GM23338 (cell line): ENCODE measurements around the gene CLDN19. TPM values are rescaled to one million over a fixed set of nuclear protein-coding genes. Genes with fewer than 3 reads are reported as not detected.
A peak's percentile ranks its signal among the peaks of the same experiment; 100 is the strongest.

ENCODE experiments used
- ATAC-seq: fragments of 200-7000 bp; cut with Tn5 transposase; 3 replicates; pipeline ENCODE4 v1.9.1; 2020
- DNase-seq: peaks from one replicate; pipeline ENCODE4 v3.0.0-alpha.2; 2015; ENCODE audit warnings: low spot score
- H2AFZ ChIP-seq: fragments of 200-600 bp; sonication (generic); 2 replicates; pipeline ENCODE4 v1.8.0; 2016; ENCODE audit warnings: antibody characterized with exemption, mild to moderate bottlenecking, moderate library complexity
- H3F3A ChIP-seq: fragments of 200-600 bp; sonication (generic); replicated peaks from 2 replicates; pipeline ENCODE4 v1.8.0; 2017; ENCODE audit warnings: antibody characterized with exemption, mixed run types, low read depth
- H3K27ac ChIP-seq: fragments of 200-600 bp; sonication (generic); 2 replicates; pipeline ENCODE4 v1.6.1; 2016; ENCODE audit warnings: low read depth
- H3K27me3 ChIP-seq: fragments of 200-600 bp; sonication (generic); 2 replicates; pipeline ENCODE4 v1.8.0; 2016; ENCODE audit warnings: mild to moderate bottlenecking, mixed run types, moderate library complexity; ENCODE audit not compliant: insufficient read depth
- H3K36me3 ChIP-seq: fragments of 200-600 bp; sonication (generic); 2 replicates; pipeline ENCODE4 v1.8.0; 2016; ENCODE audit warnings: mild to moderate bottlenecking; ENCODE audit not compliant: insufficient read depth
- H3K4me1 ChIP-seq: fragments of 200-600 bp; sonication (generic); 2 replicates; pipeline ENCODE4 v1.8.0; 2016; ENCODE audit warnings: mild to moderate bottlenecking, moderate library complexity; ENCODE audit not compliant: insufficient read depth
- H3K4me2 ChIP-seq: fragments of 200-600 bp; sonication (generic); 2 replicates; pipeline ENCODE4 v1.7.1; 2017; ENCODE audit warnings: mixed run types
- H3K4me3 ChIP-seq: fragments of 200-600 bp; sonication (generic); 2 replicates; pipeline ENCODE4 v1.6.1; 2016; ENCODE audit warnings: mixed run types
- H3K79me2 ChIP-seq: fragments of 200-600 bp; sonication (generic); replicated peaks from 2 replicates; pipeline ENCODE4 v1.8.0; 2017; ENCODE audit warnings: mild to moderate bottlenecking; ENCODE audit not compliant: insufficient read depth
- H3K9me2 ChIP-seq: fragments of 200-600 bp; sonication (generic); 2 replicates; pipeline ENCODE4 v1.8.0; 2017; ENCODE audit not compliant: insufficient read depth
- H4K20me1 ChIP-seq: fragments of 200-600 bp; sonication (generic); replicated peaks from 2 replicates; pipeline ENCODE4 v1.8.0; 2017; ENCODE audit warnings: mild to moderate bottlenecking; ENCODE audit not compliant: insufficient read depth
- H3K27ac Mint-ChIP-seq: 2 replicates; pipeline ENCODE4 v1.8.0; 2020; ENCODE audit warnings: inconsistent platforms, mild to moderate bottlenecking, moderate library complexity, mixed read lengths
- H3K27me3 Mint-ChIP-seq: 3 replicates; pipeline ENCODE4 v1.8.0; 2022; ENCODE audit warnings: low read depth, mild to moderate bottlenecking, moderate library complexity, mixed read lengths, inconsistent platforms; ENCODE audit not compliant: insufficient read depth, poor library complexity
- H3K36me3 Mint-ChIP-seq: 3 replicates; pipeline ENCODE4 v1.8.0; 2021; ENCODE audit warnings: low read depth, mild to moderate bottlenecking, inconsistent platforms, moderate library complexity, mixed read lengths
- H3K4me1 Mint-ChIP-seq: 3 replicates; pipeline ENCODE4 v1.8.0; 2020; ENCODE audit warnings: mild to moderate bottlenecking, inconsistent platforms, mixed read lengths
- H3K4me3 Mint-ChIP-seq: 3 replicates; pipeline ENCODE4 v1.8.0; 2021; ENCODE audit warnings: moderate library complexity, mild to moderate bottlenecking, inconsistent platforms, mixed read lengths
- H3K9me3 Mint-ChIP-seq: 3 replicates; pipeline ENCODE4 v1.8.0; 2020; ENCODE audit warnings: moderate library complexity, mild to moderate bottlenecking, inconsistent platforms, mixed read lengths
- CREB1 ChIP-seq: fragments of 250-450 bp; sonication (Bioruptor Pico); IDR thresholded peaks from 2 replicates; pipeline ENCODE4 v1.5.0; 2020; ENCODE audit warnings: low read depth, mild to moderate bottlenecking, moderate library complexity
- EZH2 ChIP-seq: fragments of 200-600 bp; sonication (generic); IDR thresholded peaks from one replicate; pipeline ENCODE4 v1.8.0; 2017; ENCODE audit warnings: antibody characterized with exemption, mild to moderate bottlenecking, low read depth; ENCODE audit not compliant: unreplicated experiment
- EZH2phosphoT487 ChIP-seq: fragments of 200-600 bp; sonication (generic); IDR thresholded peaks from one replicate; pipeline ENCODE4 v1.8.1; 2018; ENCODE audit warnings: antibody characterized with exemption; ENCODE audit not compliant: unreplicated experiment
- JUNB ChIP-seq: IDR thresholded peaks from one replicate; pipeline ENCODE4 v1.6.1; 2016; ENCODE audit warnings: antibody characterized with exemption; ENCODE audit not compliant: unreplicated experiment
- NANOG ChIP-seq: IDR thresholded peaks from 2 replicates; pipeline ENCODE4 v1.6.1; 2016; ENCODE audit warnings: antibody characterized with exemption, borderline replicate concordance
- POLR2AphosphoS5 ChIP-seq: IDR thresholded peaks from 2 replicates; pipeline ENCODE4 v1.6.1; 2016; ENCODE audit warnings: antibody characterized with exemption, low read depth
- STAT1 ChIP-seq: IDR thresholded peaks from one replicate; pipeline ENCODE4 v1.6.1; 2016; ENCODE audit warnings: antibody characterized with exemption; ENCODE audit not compliant: unreplicated experiment
- ZNF114 ChIP-seq: fragments of 250-450 bp; sonication (Bioruptor Pico); IDR thresholded peaks from 2 replicates; pipeline ENCODE4 v1.5.0; 2020; ENCODE audit warnings: mild to moderate bottlenecking, moderate library complexity
- ZNF331 ChIP-seq: fragments of 250-450 bp; sonication (Bioruptor Pico); IDR thresholded peaks from 2 replicates; pipeline ENCODE4 v1.5.0; 2020; ENCODE audit warnings: low read depth, mild to moderate bottlenecking, moderate library complexity
- polyA plus RNA-seq: library from polyadenylated mRNA; unstranded; fragments of >200 nt; fragmentation: Nextera tagmentation; extraction: Ambion mirVana; gene quantifications from 2 replicates; pipeline ENCODE4 v1.2.1, GENCODE V29; 2016
- total RNA-seq: library from RNA; depleted of rRNA; stranded (reverse); fragments of >200 nt; shearing (Covaris generic); gene quantifications from 2 replicates; pipeline ENCODE4 v1.2.3, GENCODE V29; 2014
- TF ChIP-seq, protein P1 (sequence below): IDR thresholded peaks from one replicate; pipeline ENCODE4 v1.6.1; 2018; ENCODE audit warnings: antibody characterized with exemption; ENCODE audit not compliant: unreplicated experiment
- TF ChIP-seq, protein P2 (sequence below): IDR thresholded peaks from 2 replicates; pipeline ENCODE4 v1.6.1; 2016; ENCODE audit warnings: antibody characterized with exemption
- TF ChIP-seq, protein P3 (sequence below), 2 experiments: fragments of 200-600 bp in 1 of 2; sonication (generic) in 1 of 2; conservative IDR thresholded peaks; 2 replicates each; pipeline versions ENCODE4 v1.5.1 to v1.6.1; 2016 to 2017; ENCODE audit warnings: antibody characterized with exemption in 2 of 2, low read depth in 2 of 2, mild to moderate bottlenecking in 2 of 2, moderate library complexity in 1 of 2
- TF ChIP-seq, protein P4 (sequence below): fragments of 250-450 bp; sonication (Bioruptor Pico); IDR thresholded peaks from 2 replicates; pipeline ENCODE4 v1.5.0; 2020; ENCODE audit warnings: mild to moderate bottlenecking, moderate library complexity

Gene CLDN19
- total and polyA plus RNA-seq, 2 experiments from 2014 or later: 2.6 to 12.8 TPM

DNA sequence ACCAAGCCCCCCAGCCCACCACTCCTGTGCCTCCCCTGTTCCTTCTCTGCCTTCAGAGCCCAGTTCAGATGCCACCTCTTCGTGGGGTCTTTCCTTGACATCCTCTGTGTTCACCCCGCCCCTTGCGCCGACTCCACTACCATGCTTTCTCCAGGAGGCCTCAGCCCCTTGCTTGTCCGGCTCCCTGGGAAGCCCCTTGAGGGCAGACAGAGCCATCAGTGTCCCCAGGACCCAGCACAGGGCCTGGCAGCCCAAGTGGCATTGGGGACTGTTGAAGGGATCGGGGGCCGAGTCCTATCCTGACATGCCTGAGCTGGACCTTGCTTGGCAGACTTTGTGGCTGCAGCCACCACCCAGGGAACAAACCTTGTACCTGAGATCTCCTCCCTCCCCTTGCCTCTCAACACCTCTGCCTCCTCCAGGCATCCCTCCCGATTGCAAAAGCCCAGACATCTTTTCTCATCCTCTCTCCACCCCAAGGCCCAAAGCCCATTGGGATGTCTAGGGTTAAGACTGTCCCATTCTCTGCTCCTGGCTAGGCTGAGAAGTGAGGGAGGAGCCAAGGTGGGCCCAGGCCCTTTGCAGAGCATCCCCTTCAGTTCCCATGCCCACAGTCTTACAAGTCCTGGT, 3.4 kb downstream of the CLDN19 start:
- H3K27ac Mint-ChIP-seq: peak overlapping the region; percentile 30
- no peaks in the 10 kb centered on the region for H4K20me1 ChIP-seq
- peaks cover 7% of the 10 kb centered on the region for H3K27me3 Mint-ChIP-seq
- H2AFZ ChIP-seq: no peak overlapping the region
- DNase-seq (no peak), ATAC-seq (no peak)
- no peaks in the 10 kb centered on the region for H3K9me3 Mint-ChIP-seq
- no peak overlapping the region for H3K27ac ChIP-seq
- H3K9me2 ChIP-seq: no peaks in the 10 kb centered on the region
- H3K36me3 ChIP-seq: no peaks in the 10 kb centered on the region
- H3K36me3 Mint-ChIP-seq: peaks cover 2% of the 10 kb centered on the region; the same call in 1 of the 3 replicates
- no peak overlapping the region for H3K4me3 ChIP-seq
- H3K4me1 Mint-ChIP-seq: peaks cover 29% of the 10 kb centered on the region
- H3K4me1 ChIP-seq: peaks cover 16% of the 10 kb centered on the region
- no peak overlapping the region for H3K4me3 Mint-ChIP-seq
- no peak for TF ChIP-seq JUNB
- TF ChIP-seq NANOG: no peak
- no peak for TF ChIP-seq STAT1
- TF ChIP-seq ZNF331 (CRISPR knock-in tag): no peak
- no peak for TF ChIP-seq EZH2phosphoT487
- TF ChIP-seq CREB1 (CRISPR knock-in tag): no peak
- TF ChIP-seq, protein P1, sequence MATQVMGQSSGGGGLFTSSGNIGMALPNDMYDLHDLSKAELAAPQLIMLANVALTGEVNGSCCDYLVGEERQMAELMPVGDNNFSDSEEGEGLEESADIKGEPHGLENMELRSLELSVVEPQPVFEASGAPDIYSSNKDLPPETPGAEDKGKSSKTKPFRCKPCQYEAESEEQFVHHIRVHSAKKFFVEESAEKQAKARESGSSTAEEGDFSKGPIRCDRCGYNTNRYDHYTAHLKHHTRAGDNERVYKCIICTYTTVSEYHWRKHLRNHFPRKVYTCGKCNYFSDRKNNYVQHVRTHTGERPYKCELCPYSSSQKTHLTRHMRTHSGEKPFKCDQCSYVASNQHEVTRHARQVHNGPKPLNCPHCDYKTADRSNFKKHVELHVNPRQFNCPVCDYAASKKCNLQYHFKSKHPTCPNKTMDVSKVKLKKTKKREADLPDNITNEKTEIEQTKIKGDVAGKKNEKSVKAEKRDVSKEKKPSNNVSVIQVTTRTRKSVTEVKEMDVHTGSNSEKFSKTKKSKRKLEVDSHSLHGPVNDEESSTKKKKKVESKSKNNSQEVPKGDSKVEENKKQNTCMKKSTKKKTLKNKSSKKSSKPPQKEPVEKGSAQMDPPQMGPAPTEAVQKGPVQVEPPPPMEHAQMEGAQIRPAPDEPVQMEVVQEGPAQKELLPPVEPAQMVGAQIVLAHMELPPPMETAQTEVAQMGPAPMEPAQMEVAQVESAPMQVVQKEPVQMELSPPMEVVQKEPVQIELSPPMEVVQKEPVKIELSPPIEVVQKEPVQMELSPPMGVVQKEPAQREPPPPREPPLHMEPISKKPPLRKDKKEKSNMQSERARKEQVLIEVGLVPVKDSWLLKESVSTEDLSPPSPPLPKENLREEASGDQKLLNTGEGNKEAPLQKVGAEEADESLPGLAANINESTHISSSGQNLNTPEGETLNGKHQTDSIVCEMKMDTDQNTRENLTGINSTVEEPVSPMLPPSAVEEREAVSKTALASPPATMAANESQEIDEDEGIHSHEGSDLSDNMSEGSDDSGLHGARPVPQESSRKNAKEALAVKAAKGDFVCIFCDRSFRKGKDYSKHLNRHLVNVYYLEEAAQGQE: no peak
- no peak for TF ChIP-seq POLR2AphosphoS5
- TF ChIP-seq, protein P2, sequence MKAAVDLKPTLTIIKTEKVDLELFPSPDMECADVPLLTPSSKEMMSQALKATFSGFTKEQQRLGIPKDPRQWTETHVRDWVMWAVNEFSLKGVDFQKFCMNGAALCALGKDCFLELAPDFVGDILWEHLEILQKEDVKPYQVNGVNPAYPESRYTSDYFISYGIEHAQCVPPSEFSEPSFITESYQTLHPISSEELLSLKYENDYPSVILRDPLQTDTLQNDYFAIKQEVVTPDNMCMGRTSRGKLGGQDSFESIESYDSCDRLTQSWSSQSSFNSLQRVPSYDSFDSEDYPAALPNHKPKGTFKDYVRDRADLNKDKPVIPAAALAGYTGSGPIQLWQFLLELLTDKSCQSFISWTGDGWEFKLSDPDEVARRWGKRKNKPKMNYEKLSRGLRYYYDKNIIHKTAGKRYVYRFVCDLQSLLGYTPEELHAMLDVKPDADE: no peak
- TF ChIP-seq, protein P3, sequence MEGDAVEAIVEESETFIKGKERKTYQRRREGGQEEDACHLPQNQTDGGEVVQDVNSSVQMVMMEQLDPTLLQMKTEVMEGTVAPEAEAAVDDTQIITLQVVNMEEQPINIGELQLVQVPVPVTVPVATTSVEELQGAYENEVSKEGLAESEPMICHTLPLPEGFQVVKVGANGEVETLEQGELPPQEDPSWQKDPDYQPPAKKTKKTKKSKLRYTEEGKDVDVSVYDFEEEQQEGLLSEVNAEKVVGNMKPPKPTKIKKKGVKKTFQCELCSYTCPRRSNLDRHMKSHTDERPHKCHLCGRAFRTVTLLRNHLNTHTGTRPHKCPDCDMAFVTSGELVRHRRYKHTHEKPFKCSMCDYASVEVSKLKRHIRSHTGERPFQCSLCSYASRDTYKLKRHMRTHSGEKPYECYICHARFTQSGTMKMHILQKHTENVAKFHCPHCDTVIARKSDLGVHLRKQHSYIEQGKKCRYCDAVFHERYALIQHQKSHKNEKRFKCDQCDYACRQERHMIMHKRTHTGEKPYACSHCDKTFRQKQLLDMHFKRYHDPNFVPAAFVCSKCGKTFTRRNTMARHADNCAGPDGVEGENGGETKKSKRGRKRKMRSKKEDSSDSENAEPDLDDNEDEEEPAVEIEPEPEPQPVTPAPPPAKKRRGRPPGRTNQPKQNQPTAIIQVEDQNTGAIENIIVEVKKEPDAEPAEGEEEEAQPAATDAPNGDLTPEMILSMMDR (conservative IDR thresholded peaks at IDR 0.05; ENCODE audit: low read depth in 2 of 2): no peak
- no peak for TF ChIP-seq EZH2
- no peak for TF ChIP-seq ZNF114 (CRISPR knock-in tag)
- TF ChIP-seq, protein P4, sequence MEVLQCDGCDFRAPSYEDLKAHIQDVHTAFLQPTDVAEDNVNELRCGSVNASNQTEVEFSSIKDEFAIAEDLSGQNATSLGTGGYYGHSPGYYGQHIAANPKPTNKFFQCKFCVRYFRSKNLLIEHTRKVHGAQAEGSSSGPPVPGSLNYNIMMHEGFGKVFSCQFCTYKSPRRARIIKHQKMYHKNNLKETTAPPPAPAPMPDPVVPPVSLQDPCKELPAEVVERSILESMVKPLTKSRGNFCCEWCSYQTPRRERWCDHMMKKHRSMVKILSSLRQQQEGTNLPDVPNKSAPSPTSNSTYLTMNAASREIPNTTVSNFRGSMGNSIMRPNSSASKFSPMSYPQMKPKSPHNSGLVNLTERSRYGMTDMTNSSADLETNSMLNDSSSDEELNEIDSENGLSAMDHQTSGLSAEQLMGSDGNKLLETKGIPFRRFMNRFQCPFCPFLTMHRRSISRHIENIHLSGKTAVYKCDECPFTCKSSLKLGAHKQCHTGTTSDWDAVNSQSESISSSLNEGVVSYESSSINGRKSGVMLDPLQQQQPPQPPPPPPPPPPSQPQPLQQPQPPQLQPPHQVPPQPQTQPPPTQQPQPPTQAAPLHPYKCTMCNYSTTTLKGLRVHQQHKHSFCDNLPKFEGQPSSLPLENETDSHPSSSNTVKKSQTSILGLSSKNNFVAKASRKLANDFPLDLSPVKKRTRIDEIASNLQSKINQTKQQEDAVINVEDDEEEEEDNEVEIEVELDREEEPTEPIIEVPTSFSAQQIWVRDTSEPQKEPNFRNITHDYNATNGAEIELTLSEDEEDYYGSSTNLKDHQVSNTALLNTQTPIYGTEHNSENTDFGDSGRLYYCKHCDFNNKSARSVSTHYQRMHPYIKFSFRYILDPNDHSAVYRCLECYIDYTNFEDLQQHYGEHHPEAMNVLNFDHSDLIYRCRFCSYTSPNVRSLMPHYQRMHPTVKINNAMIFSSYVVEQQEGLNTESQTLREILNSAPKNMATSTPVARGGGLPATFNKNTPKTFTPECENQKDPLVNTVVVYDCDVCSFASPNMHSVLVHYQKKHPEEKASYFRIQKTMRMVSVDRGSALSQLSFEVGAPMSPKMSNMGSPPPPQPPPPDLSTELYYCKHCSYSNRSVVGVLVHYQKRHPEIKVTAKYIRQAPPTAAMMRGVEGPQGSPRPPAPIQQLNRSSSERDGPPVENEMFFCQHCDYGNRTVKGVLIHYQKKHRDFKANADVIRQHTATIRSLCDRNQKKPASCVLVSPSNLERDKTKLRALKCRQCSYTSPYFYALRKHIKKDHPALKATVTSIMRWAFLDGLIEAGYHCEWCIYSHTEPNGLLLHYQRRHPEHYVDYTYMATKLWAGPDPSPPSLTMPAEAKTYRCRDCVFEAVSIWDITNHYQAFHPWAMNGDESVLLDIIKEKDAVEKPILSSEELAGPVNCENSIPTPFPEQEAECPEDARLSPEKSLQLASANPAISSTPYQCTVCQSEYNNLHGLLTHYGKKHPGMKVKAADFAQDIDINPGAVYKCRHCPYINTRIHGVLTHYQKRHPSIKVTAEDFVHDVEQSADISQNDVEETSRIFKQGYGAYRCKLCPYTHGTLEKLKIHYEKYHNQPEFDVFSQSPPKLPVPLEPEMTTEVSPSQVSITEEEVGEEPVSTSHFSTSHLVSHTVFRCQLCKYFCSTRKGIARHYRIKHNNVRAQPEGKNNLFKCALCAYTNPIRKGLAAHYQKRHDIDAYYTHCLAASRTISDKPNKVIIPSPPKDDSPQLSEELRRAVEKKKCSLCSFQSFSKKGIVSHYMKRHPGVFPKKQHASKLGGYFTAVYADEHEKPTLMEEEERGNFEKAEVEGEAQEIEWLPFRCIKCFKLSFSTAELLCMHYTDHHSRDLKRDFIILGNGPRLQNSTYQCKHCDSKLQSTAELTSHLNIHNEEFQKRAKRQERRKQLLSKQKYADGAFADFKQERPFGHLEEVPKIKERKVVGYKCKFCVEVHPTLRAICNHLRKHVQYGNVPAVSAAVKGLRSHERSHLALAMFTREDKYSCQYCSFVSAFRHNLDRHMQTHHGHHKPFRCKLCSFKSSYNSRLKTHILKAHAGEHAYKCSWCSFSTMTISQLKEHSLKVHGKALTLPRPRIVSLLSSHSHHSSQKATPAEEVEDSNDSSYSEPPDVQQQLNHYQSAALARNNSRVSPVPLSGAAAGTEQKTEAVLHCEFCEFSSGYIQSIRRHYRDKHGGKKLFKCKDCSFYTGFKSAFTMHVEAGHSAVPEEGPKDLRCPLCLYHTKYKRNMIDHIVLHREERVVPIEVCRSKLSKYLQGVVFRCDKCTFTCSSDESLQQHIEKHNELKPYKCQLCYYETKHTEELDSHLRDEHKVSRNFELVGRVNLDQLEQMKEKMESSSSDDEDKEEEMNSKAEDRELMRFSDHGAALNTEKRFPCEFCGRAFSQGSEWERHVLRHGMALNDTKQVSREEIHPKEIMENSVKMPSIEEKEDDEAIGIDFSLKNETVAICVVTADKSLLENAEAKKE (CRISPR knock-in tag): no peak
- no peaks in the 10 kb centered on the region for H3K27me3 ChIP-seq
- H3F3A ChIP-seq: no peaks in the 10 kb centered on the region
- no peak overlapping the region for H3K4me2 ChIP-seq
- H3K79me2 ChIP-seq: no peaks in the 10 kb centered on the region
